Measurements from ENCODE around the gene PRDM16.

PRDM16 gene

GRCh38 chr1:3115275-3116149 lies 46.5 kb downstream of the PRDM16 start:
- Histone ChIP-seq H3K9ac (ENCODE audit: insufficient read length, low read depth) (no peak overlapping the region), H3K4me1 (ENCODE audit: insufficient read depth, insufficient read length) (peaks cover 13% of the 10 kb centered on the region), H3K36me3 (ENCODE audit: insufficient read depth, insufficient read length, low read length) (no peaks in the 10 kb centered on the region), H3K27me3 (ENCODE audit: insufficient read depth, insufficient read length) (no peaks in the 10 kb centered on the region), H3K4me3 (ENCODE audit: insufficient read length, low read depth) (no peak overlapping the region), H3K9me3 (ENCODE audit: insufficient read depth, low read length) (no peaks in the 10 kb centered on the region)
- no peak for TF ChIP-seq SUZ12 (IDR thresholded peaks at IDR 0.05; ENCODE audit: extremely low read depth, insufficient read depth, insufficient read length)
- no peak for TF ChIP-seq ZNF274 (IDR thresholded peaks at IDR 0.05; ENCODE audit: low read depth, low read length)
- TF ChIP-seq YY1 (IDR thresholded peaks at IDR 0.05; ENCODE audit: insufficient read depth, insufficient read length) = no peak
- DNase-seq (ENCODE audit: low read depth, low spot score) = no peak

- Histone ChIP-seq H3K9ac (ENCODE audit: insufficient read length, low read depth) (no peak overlapping the region), H3K9me3 (ENCODE audit: insufficient read depth, low read length) (no peaks in the 10 kb centered on the region), H3K36me3 (ENCODE audit: insufficient read depth, insufficient read length, low read length) (no peaks in the 10 kb centered on the region), H3K27me3 (ENCODE audit: insufficient read depth, insufficient read length) (no peaks in the 10 kb centered on the region), H3K4me3 (ENCODE audit: insufficient read length, low read depth) (no peak overlapping the region), H3K4me1 (ENCODE audit: insufficient read depth, insufficient read length) (peaks cover 13% of the 10 kb centered on the region)
- no peak for DNase-seq (ENCODE audit: low read depth, low spot score)
- TF ChIP-seq ZNF274 (IDR thresholded peaks at IDR 0.05; ENCODE audit: low read depth, low read length) = no peak
- no peak for TF ChIP-seq SUZ12 (IDR thresholded peaks at IDR 0.05; ENCODE audit: extremely low read depth, insufficient read depth, insufficient read length)
- no peak for TF ChIP-seq YY1 (IDR thresholded peaks at IDR 0.05; ENCODE audit: insufficient read depth, insufficient read length)
Measured at GRCh38 chr1:3116150-3116510, 47.1 kb downstream of the PRDM16 start.

DNA sequence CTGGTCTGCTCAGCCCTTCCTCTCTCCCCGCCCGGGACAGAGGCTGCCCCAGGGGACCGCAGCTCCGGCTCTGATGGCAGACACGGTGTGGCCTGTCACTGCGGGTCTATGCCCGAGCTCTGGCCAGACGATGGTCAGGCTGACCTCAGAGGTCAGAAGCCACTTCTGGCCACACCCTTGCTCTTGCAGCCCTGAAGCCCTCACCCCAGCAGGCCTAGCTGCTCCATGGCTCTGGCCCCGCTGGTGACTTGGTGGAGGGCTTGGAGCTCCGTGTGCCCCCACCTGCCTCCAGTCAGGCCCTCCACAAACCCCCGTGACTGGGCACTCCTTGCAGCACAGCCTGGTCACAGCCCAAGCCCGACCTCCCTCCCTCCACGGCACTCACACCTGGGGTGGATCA lies 47.6 kb downstream of the PRDM16 start:
- TF ChIP-seq SUZ12 (IDR thresholded peaks at IDR 0.05; ENCODE audit: extremely low read depth, insufficient read depth, insufficient read length) (no peak), YY1 (IDR thresholded peaks at IDR 0.05; ENCODE audit: insufficient read depth, insufficient read length) (no peak), ZNF274 (IDR thresholded peaks at IDR 0.05; ENCODE audit: low read depth, low read length) (no peak)
- Histone ChIP-seq H3K4me3 (ENCODE audit: insufficient read length, low read depth) (no peak overlapping the region), H3K4me1 (ENCODE audit: insufficient read depth, insufficient read length) (peaks cover 13% of the 10 kb centered on the region), H3K27me3 (ENCODE audit: insufficient read depth, insufficient read length) (no peaks in the 10 kb centered on the region), H3K9ac (ENCODE audit: insufficient read length, low read depth) (no peak overlapping the region), H3K36me3 (ENCODE audit: insufficient read depth, insufficient read length, low read length) (no peaks in the 10 kb centered on the region), H3K9me3 (ENCODE audit: insufficient read depth, low read length) (no peaks in the 10 kb centered on the region)
- DNase-seq (ENCODE audit: low read depth, low spot score) = no peak

GRCh38 chr1:3117879-3118278 lies 48.9 kb downstream of the PRDM16 start:
- H3K36me3 ChIP-seq (ENCODE audit: insufficient read depth, insufficient read length, low read length) = no peaks in the 10 kb centered on the region
- H3K9me3 ChIP-seq (ENCODE audit: insufficient read depth, low read length) = no peaks in the 10 kb centered on the region
- no peak overlapping the region for H3K4me3 ChIP-seq (ENCODE audit: insufficient read length, low read depth)
- TF ChIP-seq YY1 (IDR thresholded peaks at IDR 0.05; ENCODE audit: insufficient read depth, insufficient read length) (no peak), SUZ12 (IDR thresholded peaks at IDR 0.05; ENCODE audit: extremely low read depth, insufficient read depth, insufficient read length) (no peak), ZNF274 (IDR thresholded peaks at IDR 0.05; ENCODE audit: low read depth, low read length) (no peak)
- H3K27me3 ChIP-seq (ENCODE audit: insufficient read depth, insufficient read length) = no peaks in the 10 kb centered on the region
- peaks cover 14% of the 10 kb centered on the region for H3K4me1 ChIP-seq (ENCODE audit: insufficient read depth, insufficient read length)
- DNase-seq (ENCODE audit: low read depth, low spot score) = no peak
- no peak overlapping the region for H3K9ac ChIP-seq (ENCODE audit: insufficient read length, low read depth)

DNA sequence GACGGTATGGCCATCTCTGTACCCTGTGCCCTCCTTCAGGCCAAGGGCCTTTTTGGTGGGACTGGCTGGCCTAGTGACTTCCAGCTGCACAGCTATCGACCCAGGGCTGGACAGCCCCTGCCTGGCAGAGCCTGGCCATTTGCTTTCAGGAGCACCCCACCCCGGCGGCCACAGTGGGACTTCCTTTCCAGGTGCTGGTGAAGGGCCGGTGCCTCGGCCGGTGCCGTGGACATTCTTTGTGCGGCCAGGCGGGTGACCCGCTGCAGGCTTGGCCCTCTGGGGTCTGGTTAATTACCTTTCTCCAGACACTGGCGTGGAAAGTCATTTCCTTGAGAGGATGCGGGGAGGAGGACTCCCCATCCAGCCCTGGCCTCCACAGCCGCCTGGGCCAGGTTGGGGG lies 50.1 kb downstream of the PRDM16 start:
- H3K9me3 ChIP-seq (ENCODE audit: insufficient read depth, low read length) = no peaks in the 10 kb centered on the region
- H3K4me3 ChIP-seq (ENCODE audit: insufficient read length, low read depth) = no peak overlapping the region
- no peaks in the 10 kb centered on the region for H3K36me3 ChIP-seq (ENCODE audit: insufficient read depth, insufficient read length, low read length)
- DNase-seq (ENCODE audit: low read depth, low spot score) = no peak
- peak overlapping the region; percentile 42 for H3K9ac ChIP-seq (ENCODE audit: insufficient read length, low read depth)
- TF ChIP-seq ZNF274 (IDR thresholded peaks at IDR 0.05; ENCODE audit: low read depth, low read length) (no peak), SUZ12 (IDR thresholded peaks at IDR 0.05; ENCODE audit: extremely low read depth, insufficient read depth, insufficient read length) (no peak), YY1 (IDR thresholded peaks at IDR 0.05; ENCODE audit: insufficient read depth, insufficient read length) (no peak)
- H3K4me1 ChIP-seq (ENCODE audit: insufficient read depth, insufficient read length) = peaks cover 11% of the 10 kb centered on the region
- H3K27me3 ChIP-seq (ENCODE audit: insufficient read depth, insufficient read length) = no peaks in the 10 kb centered on the region

DNA sequence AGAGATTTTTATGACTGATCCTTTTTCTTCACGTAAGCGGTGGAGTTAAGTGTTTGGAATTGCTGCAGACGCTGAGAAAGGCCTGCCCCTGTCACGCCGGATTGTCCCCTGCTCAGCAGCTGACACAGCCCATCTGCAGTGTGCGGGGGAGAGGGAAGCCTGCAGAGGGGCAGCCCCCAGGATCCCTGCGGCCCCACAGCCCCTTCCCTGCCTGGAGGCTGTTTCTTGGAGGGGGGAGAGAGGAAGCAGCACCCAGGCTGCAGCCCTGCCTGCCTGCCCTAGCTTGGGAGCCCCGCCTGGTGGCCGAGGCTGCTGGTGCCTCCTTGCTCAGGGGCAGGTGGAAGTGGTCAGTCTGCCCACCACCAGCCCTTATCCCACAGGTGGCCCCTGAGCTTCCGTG lies 50.7 kb downstream of the PRDM16 start:
- Histone ChIP-seq H3K9ac (ENCODE audit: insufficient read length, low read depth) (peak overlapping the region; percentile 42), H3K27me3 (ENCODE audit: insufficient read depth, insufficient read length) (no peaks in the 10 kb centered on the region), H3K9me3 (ENCODE audit: insufficient read depth, low read length) (no peaks in the 10 kb centered on the region), H3K4me3 (ENCODE audit: insufficient read length, low read depth) (no peak overlapping the region), H3K4me1 (ENCODE audit: insufficient read depth, insufficient read length) (peaks cover 9% of the 10 kb centered on the region), H3K36me3 (ENCODE audit: insufficient read depth, insufficient read length, low read length) (no peaks in the 10 kb centered on the region)
- TF ChIP-seq YY1 (IDR thresholded peaks at IDR 0.05; ENCODE audit: insufficient read depth, insufficient read length) (no peak), ZNF274 (IDR thresholded peaks at IDR 0.05; ENCODE audit: low read depth, low read length) (no peak), SUZ12 (IDR thresholded peaks at IDR 0.05; ENCODE audit: extremely low read depth, insufficient read depth, insufficient read length) (no peak)
- no peak for DNase-seq (ENCODE audit: low read depth, low spot score)

GRCh38 chr1:3120140-3120539 lies 51.1 kb downstream of the PRDM16 start:
- Histone ChIP-seq H3K36me3 (ENCODE audit: insufficient read depth, insufficient read length, low read length) (no peaks in the 10 kb centered on the region), H3K9me3 (ENCODE audit: insufficient read depth, low read length) (no peaks in the 10 kb centered on the region), H3K4me3 (ENCODE audit: insufficient read length, low read depth) (no peak overlapping the region), H3K9ac (ENCODE audit: insufficient read length, low read depth) (no peak overlapping the region), H3K4me1 (ENCODE audit: insufficient read depth, insufficient read length) (peaks cover 11% of the 10 kb centered on the region), H3K27me3 (ENCODE audit: insufficient read depth, insufficient read length) (no peaks in the 10 kb centered on the region)
- TF ChIP-seq YY1 (IDR thresholded peaks at IDR 0.05; ENCODE audit: insufficient read depth, insufficient read length) (no peak), ZNF274 (IDR thresholded peaks at IDR 0.05; ENCODE audit: low read depth, low read length) (no peak), SUZ12 (IDR thresholded peaks at IDR 0.05; ENCODE audit: extremely low read depth, insufficient read depth, insufficient read length) (no peak)
- no peak for DNase-seq (ENCODE audit: low read depth, low spot score)
